ENCODE results near the gene NTSR2.

DNA sequence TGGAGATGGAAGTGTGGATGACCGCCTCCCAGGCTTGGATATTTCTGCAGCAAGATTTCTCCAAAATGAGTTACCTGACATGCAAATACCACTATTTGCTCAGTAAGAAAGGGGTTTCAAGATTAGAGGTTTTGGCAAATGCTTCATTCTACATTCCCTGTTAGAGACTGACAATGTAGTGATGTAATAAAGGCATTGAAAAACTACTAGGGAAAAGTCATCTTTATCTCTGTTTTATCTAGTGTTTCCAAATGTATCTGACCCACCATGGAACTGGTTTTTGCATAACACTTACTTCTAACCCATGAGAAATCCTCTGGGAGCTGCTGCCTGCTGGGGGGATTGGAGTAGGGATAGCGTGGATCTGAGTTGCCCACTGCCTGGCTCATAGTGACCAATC lies 33.0 kb upstream of the NTSR2 start:
- TF ChIP-seq, protein P1, sequence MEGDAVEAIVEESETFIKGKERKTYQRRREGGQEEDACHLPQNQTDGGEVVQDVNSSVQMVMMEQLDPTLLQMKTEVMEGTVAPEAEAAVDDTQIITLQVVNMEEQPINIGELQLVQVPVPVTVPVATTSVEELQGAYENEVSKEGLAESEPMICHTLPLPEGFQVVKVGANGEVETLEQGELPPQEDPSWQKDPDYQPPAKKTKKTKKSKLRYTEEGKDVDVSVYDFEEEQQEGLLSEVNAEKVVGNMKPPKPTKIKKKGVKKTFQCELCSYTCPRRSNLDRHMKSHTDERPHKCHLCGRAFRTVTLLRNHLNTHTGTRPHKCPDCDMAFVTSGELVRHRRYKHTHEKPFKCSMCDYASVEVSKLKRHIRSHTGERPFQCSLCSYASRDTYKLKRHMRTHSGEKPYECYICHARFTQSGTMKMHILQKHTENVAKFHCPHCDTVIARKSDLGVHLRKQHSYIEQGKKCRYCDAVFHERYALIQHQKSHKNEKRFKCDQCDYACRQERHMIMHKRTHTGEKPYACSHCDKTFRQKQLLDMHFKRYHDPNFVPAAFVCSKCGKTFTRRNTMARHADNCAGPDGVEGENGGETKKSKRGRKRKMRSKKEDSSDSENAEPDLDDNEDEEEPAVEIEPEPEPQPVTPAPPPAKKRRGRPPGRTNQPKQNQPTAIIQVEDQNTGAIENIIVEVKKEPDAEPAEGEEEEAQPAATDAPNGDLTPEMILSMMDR (conservative IDR thresholded peaks at IDR 0.05; ENCODE audit: low read depth in 2 of 2) = no peak
- TF ChIP-seq POLR2AphosphoS5 (IDR thresholded peaks at IDR 0.05; ENCODE audit: low read depth) = no peak
- TF ChIP-seq, protein P2, sequence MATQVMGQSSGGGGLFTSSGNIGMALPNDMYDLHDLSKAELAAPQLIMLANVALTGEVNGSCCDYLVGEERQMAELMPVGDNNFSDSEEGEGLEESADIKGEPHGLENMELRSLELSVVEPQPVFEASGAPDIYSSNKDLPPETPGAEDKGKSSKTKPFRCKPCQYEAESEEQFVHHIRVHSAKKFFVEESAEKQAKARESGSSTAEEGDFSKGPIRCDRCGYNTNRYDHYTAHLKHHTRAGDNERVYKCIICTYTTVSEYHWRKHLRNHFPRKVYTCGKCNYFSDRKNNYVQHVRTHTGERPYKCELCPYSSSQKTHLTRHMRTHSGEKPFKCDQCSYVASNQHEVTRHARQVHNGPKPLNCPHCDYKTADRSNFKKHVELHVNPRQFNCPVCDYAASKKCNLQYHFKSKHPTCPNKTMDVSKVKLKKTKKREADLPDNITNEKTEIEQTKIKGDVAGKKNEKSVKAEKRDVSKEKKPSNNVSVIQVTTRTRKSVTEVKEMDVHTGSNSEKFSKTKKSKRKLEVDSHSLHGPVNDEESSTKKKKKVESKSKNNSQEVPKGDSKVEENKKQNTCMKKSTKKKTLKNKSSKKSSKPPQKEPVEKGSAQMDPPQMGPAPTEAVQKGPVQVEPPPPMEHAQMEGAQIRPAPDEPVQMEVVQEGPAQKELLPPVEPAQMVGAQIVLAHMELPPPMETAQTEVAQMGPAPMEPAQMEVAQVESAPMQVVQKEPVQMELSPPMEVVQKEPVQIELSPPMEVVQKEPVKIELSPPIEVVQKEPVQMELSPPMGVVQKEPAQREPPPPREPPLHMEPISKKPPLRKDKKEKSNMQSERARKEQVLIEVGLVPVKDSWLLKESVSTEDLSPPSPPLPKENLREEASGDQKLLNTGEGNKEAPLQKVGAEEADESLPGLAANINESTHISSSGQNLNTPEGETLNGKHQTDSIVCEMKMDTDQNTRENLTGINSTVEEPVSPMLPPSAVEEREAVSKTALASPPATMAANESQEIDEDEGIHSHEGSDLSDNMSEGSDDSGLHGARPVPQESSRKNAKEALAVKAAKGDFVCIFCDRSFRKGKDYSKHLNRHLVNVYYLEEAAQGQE (IDR thresholded peaks at IDR 0.05; ENCODE audit: unreplicated experiment) = no peak
- no peak for TF ChIP-seq EZH2 (IDR thresholded peaks at IDR 0.05; ENCODE audit: low read depth, unreplicated experiment)
- no peak for TF ChIP-seq JUNB (IDR thresholded peaks at IDR 0.05; ENCODE audit: unreplicated experiment)
- TF ChIP-seq, protein P3, sequence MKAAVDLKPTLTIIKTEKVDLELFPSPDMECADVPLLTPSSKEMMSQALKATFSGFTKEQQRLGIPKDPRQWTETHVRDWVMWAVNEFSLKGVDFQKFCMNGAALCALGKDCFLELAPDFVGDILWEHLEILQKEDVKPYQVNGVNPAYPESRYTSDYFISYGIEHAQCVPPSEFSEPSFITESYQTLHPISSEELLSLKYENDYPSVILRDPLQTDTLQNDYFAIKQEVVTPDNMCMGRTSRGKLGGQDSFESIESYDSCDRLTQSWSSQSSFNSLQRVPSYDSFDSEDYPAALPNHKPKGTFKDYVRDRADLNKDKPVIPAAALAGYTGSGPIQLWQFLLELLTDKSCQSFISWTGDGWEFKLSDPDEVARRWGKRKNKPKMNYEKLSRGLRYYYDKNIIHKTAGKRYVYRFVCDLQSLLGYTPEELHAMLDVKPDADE (IDR thresholded peaks at IDR 0.05) = no peak
- TF ChIP-seq, protein P4, sequence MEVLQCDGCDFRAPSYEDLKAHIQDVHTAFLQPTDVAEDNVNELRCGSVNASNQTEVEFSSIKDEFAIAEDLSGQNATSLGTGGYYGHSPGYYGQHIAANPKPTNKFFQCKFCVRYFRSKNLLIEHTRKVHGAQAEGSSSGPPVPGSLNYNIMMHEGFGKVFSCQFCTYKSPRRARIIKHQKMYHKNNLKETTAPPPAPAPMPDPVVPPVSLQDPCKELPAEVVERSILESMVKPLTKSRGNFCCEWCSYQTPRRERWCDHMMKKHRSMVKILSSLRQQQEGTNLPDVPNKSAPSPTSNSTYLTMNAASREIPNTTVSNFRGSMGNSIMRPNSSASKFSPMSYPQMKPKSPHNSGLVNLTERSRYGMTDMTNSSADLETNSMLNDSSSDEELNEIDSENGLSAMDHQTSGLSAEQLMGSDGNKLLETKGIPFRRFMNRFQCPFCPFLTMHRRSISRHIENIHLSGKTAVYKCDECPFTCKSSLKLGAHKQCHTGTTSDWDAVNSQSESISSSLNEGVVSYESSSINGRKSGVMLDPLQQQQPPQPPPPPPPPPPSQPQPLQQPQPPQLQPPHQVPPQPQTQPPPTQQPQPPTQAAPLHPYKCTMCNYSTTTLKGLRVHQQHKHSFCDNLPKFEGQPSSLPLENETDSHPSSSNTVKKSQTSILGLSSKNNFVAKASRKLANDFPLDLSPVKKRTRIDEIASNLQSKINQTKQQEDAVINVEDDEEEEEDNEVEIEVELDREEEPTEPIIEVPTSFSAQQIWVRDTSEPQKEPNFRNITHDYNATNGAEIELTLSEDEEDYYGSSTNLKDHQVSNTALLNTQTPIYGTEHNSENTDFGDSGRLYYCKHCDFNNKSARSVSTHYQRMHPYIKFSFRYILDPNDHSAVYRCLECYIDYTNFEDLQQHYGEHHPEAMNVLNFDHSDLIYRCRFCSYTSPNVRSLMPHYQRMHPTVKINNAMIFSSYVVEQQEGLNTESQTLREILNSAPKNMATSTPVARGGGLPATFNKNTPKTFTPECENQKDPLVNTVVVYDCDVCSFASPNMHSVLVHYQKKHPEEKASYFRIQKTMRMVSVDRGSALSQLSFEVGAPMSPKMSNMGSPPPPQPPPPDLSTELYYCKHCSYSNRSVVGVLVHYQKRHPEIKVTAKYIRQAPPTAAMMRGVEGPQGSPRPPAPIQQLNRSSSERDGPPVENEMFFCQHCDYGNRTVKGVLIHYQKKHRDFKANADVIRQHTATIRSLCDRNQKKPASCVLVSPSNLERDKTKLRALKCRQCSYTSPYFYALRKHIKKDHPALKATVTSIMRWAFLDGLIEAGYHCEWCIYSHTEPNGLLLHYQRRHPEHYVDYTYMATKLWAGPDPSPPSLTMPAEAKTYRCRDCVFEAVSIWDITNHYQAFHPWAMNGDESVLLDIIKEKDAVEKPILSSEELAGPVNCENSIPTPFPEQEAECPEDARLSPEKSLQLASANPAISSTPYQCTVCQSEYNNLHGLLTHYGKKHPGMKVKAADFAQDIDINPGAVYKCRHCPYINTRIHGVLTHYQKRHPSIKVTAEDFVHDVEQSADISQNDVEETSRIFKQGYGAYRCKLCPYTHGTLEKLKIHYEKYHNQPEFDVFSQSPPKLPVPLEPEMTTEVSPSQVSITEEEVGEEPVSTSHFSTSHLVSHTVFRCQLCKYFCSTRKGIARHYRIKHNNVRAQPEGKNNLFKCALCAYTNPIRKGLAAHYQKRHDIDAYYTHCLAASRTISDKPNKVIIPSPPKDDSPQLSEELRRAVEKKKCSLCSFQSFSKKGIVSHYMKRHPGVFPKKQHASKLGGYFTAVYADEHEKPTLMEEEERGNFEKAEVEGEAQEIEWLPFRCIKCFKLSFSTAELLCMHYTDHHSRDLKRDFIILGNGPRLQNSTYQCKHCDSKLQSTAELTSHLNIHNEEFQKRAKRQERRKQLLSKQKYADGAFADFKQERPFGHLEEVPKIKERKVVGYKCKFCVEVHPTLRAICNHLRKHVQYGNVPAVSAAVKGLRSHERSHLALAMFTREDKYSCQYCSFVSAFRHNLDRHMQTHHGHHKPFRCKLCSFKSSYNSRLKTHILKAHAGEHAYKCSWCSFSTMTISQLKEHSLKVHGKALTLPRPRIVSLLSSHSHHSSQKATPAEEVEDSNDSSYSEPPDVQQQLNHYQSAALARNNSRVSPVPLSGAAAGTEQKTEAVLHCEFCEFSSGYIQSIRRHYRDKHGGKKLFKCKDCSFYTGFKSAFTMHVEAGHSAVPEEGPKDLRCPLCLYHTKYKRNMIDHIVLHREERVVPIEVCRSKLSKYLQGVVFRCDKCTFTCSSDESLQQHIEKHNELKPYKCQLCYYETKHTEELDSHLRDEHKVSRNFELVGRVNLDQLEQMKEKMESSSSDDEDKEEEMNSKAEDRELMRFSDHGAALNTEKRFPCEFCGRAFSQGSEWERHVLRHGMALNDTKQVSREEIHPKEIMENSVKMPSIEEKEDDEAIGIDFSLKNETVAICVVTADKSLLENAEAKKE (CRISPR knock-in tag; IDR thresholded peaks at IDR 0.05) = no peak
- TF ChIP-seq EZH2phosphoT487 (IDR thresholded peaks at IDR 0.05; ENCODE audit: unreplicated experiment) = no peak
- no peak for TF ChIP-seq ZNF331 (CRISPR knock-in tag; IDR thresholded peaks at IDR 0.05; ENCODE audit: low read depth)
